ENCODE results near the gene CD1E.

DNA sequence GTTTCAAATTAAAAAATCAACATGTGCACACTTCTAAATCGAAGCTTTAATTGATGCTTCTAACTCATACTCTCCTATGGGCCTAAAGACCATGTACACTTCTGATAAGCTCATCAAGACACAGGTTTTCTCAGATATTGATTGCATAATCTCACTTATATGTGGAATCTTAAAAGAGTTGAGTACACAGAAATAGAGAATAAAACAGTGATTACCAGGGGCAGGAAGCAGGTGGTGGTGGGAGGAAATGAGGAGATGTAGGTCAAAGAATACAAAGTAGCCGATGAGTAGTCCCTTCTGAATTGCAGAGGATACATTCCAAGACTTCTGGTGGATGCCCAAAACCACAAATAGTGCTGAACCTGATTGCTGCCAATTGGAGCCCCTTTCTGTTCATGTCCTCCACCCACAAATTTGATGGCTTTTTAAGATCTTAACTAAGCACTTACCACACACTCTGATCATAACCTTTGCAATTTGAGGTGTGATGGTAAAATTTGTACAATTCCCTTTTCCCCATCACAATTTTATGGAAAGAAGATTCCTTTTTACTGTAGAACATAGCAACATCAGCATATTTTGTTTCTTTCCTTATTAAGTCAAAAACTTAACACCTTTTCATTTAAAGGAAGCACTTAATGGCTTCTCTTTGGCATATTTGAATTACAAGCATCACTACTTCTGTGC, 19.0 kb upstream of the CD1E start:
- TF ChIP-seq, protein P1, sequence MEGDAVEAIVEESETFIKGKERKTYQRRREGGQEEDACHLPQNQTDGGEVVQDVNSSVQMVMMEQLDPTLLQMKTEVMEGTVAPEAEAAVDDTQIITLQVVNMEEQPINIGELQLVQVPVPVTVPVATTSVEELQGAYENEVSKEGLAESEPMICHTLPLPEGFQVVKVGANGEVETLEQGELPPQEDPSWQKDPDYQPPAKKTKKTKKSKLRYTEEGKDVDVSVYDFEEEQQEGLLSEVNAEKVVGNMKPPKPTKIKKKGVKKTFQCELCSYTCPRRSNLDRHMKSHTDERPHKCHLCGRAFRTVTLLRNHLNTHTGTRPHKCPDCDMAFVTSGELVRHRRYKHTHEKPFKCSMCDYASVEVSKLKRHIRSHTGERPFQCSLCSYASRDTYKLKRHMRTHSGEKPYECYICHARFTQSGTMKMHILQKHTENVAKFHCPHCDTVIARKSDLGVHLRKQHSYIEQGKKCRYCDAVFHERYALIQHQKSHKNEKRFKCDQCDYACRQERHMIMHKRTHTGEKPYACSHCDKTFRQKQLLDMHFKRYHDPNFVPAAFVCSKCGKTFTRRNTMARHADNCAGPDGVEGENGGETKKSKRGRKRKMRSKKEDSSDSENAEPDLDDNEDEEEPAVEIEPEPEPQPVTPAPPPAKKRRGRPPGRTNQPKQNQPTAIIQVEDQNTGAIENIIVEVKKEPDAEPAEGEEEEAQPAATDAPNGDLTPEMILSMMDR (IDR thresholded peaks at IDR 0.05; ENCODE audit: low read length) = no peak
- TF ChIP-seq EZH2 (optimal IDR thresholded peaks at IDR 0.05; ENCODE audit: low read depth, low read length) (no peak), EZH2phosphoT487 (IDR thresholded peaks at IDR 0.05; ENCODE audit: low read length) (no peak)

Measured in MM.1S (cell line).